Measurements from ENCODE around the gene AKAP13.

- TF ChIP-seq CTCF (IDR thresholded peaks at IDR 0.05) (no peak), POLR2AphosphoS5 (IDR thresholded peaks at IDR 0.05) (no peak), POLR2A (IDR thresholded peaks at IDR 0.05) (no peak), EP300 (IDR thresholded peaks at IDR 0.05) (no peak)
Measured at GRCh38 chr15:85497172-85497569, 116.8 kb downstream of the AKAP13 start.
